Endodermal cell (in vitro differentiated cells): ENCODE measurements around the gene SCYGR8. TPM values are rescaled to one million over a fixed set of nuclear protein-coding genes. Genes with fewer than 3 reads are reported as not detected.
A peak's percentile ranks its signal among the peaks of the same experiment; 100 is the strongest.

Experiments
- DNase-seq: peaks from one replicate; pipeline ENCODE4 v3.0.0-alpha.2; 2017
- H3K27ac ChIP-seq: 2 replicates; pipeline ENCODE4 v1.5.1; 2013; ENCODE audit warnings: mild to moderate bottlenecking, low read depth, low read length, moderate library complexity
- H3K27me3 ChIP-seq: 2 replicates; pipeline ENCODE4 v1.6.1; 2013; ENCODE audit warnings: mild to moderate bottlenecking, low read length, moderate library complexity; ENCODE audit not compliant: insufficient read depth, control insufficient read depth, poor library complexity, severe bottlenecking
- H3K36me3 ChIP-seq: 2 replicates; pipeline ENCODE4 v1.7.0; 2013; ENCODE audit warnings: mild to moderate bottlenecking, low read length, moderate library complexity; ENCODE audit not compliant: control insufficient read depth, insufficient read depth
- H3K4me1 ChIP-seq: one replicate; pipeline ENCODE4 v1.7.0; 2013; ENCODE audit warnings: low read length; ENCODE audit not compliant: control insufficient read depth, insufficient read depth
- H3K4me3 ChIP-seq: 2 replicates; pipeline ENCODE4 v1.5.1; 2013; ENCODE audit warnings: mild to moderate bottlenecking, low read length, moderate library complexity
- H3K9ac ChIP-seq: 2 replicates; pipeline ENCODE4 v1.6.1; 2013; ENCODE audit warnings: mild to moderate bottlenecking, low read length, moderate library complexity; ENCODE audit not compliant: poor library complexity, severe bottlenecking; ENCODE audit errors: extremely low read depth
- H3K9me3 ChIP-seq: 2 replicates; pipeline ENCODE4 v1.6.1; 2013; ENCODE audit warnings: mild to moderate bottlenecking, low read length, moderate library complexity; ENCODE audit not compliant: control insufficient read depth
- H3K27ac Mint-ChIP-seq: 2 replicates; pipeline ENCODE4 v1.8.0; 2020; ENCODE audit warnings: mixed read lengths
- H3K27me3 Mint-ChIP-seq: 2 replicates; pipeline ENCODE4 v1.8.0; 2021; ENCODE audit warnings: mild to moderate bottlenecking, mixed read lengths; ENCODE audit not compliant: insufficient read depth
- H3K36me3 Mint-ChIP-seq: 2 replicates; pipeline ENCODE4 v1.8.0; 2020; ENCODE audit warnings: low read depth, mixed read lengths
- H3K4me1 Mint-ChIP-seq: 2 replicates; pipeline ENCODE4 v1.8.0; 2020; ENCODE audit warnings: mixed read lengths
- H3K4me3 Mint-ChIP-seq: 2 replicates; pipeline ENCODE4 v1.8.0; 2020; ENCODE audit warnings: mild to moderate bottlenecking, moderate library complexity, mixed read lengths
- H3K9me3 Mint-ChIP-seq: 2 replicates; pipeline ENCODE4 v1.8.0; 2020; ENCODE audit warnings: mild to moderate bottlenecking, mixed read lengths
- CTCF ChIP-seq: fragments of 200-600 bp; sonication (generic); conservative IDR thresholded peaks from 2 replicates; pipeline ENCODE4 v1.5.0; 2021; ENCODE audit warnings: antibody characterized with exemption, mild to moderate bottlenecking
- WGBS, 2 experiments: methylation state at CpG; one replicate each; pipeline versions ENCODE4 v1.1.5 to v1.1.7; 2013; ENCODE audit warnings: missing lambda C conversion rate in 2 of 2, mixed read lengths in 1 of 2; ENCODE audit not compliant: insufficient coverage in 1 of 2, insufficient read length in 1 of 2; 5-methylcytosine and 5-hydroxymethylcytosine counted together
- total RNA-seq, 2 donors: library from RNA; stranded (reverse); fragmentation: NEBNext Ultra II Directional in 1 of 2; extraction: Animal tissue kit (Norgen Biotek cat#: 25700) in 1 of 2; gene quantifications; 2 replicates in 1 of 2; 3 replicates in 1 of 2; pipeline ENCODE4 v1.2.1, GENCODE V29; 2021

Gene SCYGR8
- total RNA-seq, 2 donors from 2014 or later, result not detected

- DNase-seq, result no peak
- Mint-ChIP-seq H3K27me3 (no peaks in the 10 kb centered on the region), H3K36me3 (no peaks in the 10 kb centered on the region), H3K9me3 (no peaks in the 10 kb centered on the region), H3K4me3 (no peak overlapping the region), H3K4me1 (peaks cover 19% of the 10 kb centered on the region), H3K27ac (no peak overlapping the region)
- Histone ChIP-seq H3K9ac (no peak overlapping the region), H3K36me3 (no peaks in the 10 kb centered on the region), H3K4me3 (no peak overlapping the region), H3K9me3 (no peaks in the 10 kb centered on the region), H3K27ac (no peak overlapping the region), H3K4me1 (no peaks in the 10 kb centered on the region), H3K27me3 (no peaks in the 10 kb centered on the region)
- 80 to 81% methylated on average over 1 to 2 of the region's 2 CpGs for WGBS, 2 experiments
- TF ChIP-seq CTCF, result no peak
Measured at GRCh38 chr2:227772932-227773331, 27.2 kb downstream of the SCYGR8 start.

- Histone ChIP-seq H3K4me1 (no peaks in the 10 kb centered on the region), H3K4me3 (no peak overlapping the region), H3K27me3 (no peaks in the 10 kb centered on the region), H3K36me3 (no peaks in the 10 kb centered on the region), H3K9ac (no peak overlapping the region), H3K27ac (no peak overlapping the region), H3K9me3 (no peaks in the 10 kb centered on the region)
- TF ChIP-seq CTCF, result peak; percentile 76
- 60 to 81% methylated on average over 5 to 15 of the region's 15 CpGs for WGBS, 2 experiments
- peak; percentile 76 for DNase-seq
- Mint-ChIP-seq H3K4me1 (peaks cover 19% of the 10 kb centered on the region), H3K27me3 (no peaks in the 10 kb centered on the region), H3K36me3 (no peaks in the 10 kb centered on the region), H3K9me3 (no peaks in the 10 kb centered on the region), H3K27ac (no peak overlapping the region), H3K4me3 (no peak overlapping the region)
Measured at GRCh38 chr2:227774011-227774624, 28.4 kb downstream of the SCYGR8 start.

GRCh38 chr2:227774895-227775842 lies 29.5 kb downstream of the SCYGR8 start:
- no peaks in the 10 kb centered on the region for H3K36me3 ChIP-seq
- H3K9ac ChIP-seq, result no peak overlapping the region
- no peaks in the 10 kb centered on the region for H3K9me3 ChIP-seq
- Mint-ChIP-seq H3K27me3 (no peaks in the 10 kb centered on the region), H3K4me1 (peaks cover 19% of the 10 kb centered on the region), H3K9me3 (no peaks in the 10 kb centered on the region), H3K36me3 (no peaks in the 10 kb centered on the region), H3K4me3 (no peak overlapping the region), H3K27ac (no peak overlapping the region)
- H3K27me3 ChIP-seq, result no peaks in the 10 kb centered on the region
- no peak for TF ChIP-seq CTCF
- WGBS, 2 experiments, result 89 to 93% methylated on average over 5 to 6 of the region's 6 CpGs
- H3K27ac ChIP-seq, result no peak overlapping the region
- no peaks in the 10 kb centered on the region for H3K4me1 ChIP-seq
- no peak overlapping the region for H3K4me3 ChIP-seq
- DNase-seq, result no peak
